ENCODE measurements around the gene NAPB. TPM values are rescaled to one million over a fixed set of nuclear protein-coding genes. Genes with fewer than 3 reads are reported as not detected.

NAPB gene
- total RNA-seq, 1 donor from 2014 or later: 8.9 TPM

DNA sequence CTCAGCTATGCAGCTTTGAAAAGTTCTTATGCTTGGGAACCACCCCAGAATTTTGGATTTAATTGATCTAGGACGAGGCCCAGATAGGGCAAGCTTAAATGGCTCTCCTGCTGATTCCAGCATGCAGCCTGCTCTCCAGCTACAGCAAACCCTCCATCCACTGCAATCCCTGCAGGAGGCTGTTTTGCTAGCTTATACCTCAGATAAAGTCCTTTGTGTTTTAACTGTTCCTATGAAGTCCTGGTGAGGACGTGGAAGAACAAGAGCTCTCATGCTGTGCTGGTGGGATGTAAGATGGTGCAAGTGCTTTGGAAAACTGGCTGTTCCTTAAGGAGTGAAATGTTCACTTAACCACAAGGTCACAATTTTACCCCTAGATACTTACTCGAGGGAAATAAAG lies 96.2 kb downstream of the NAPB start:
- no peaks in the 10 kb centered on the region for H3K9me3 ChIP-seq (ENCODE audit: control insufficient read depth in 3 of 3, low read length in 3 of 3)
- no peak overlapping the region for H3K4me3 ChIP-seq (ENCODE audit: low read length in 3 of 3)
- no peaks in the 10 kb centered on the region for H3K4me1 ChIP-seq (ENCODE audit: control insufficient read depth in 3 of 3, insufficient read depth in 3 of 3, low read length in 3 of 3)
- no peaks in the 10 kb centered on the region for H3K27me3 ChIP-seq (ENCODE audit: control insufficient read depth in 3 of 3, insufficient read depth in 3 of 3, low read length in 3 of 3)
- no peak overlapping the region for H3K9ac ChIP-seq (ENCODE audit: low read depth in 1 of 3, low read length in 3 of 3)
- no peaks in the 10 kb centered on the region for H3K36me3 ChIP-seq (ENCODE audit: control insufficient read depth in 3 of 3, insufficient read depth in 3 of 3, low read length in 3 of 3)
- H3K27ac ChIP-seq (ENCODE audit: low read depth, low read length): no peak overlapping the region

Small RNAs within 50 kb of the gene (small RNA-seq; reads per million reads assigned to genes)
- not detected for gene RF00019
- gene RNA5SP479: not detected

Other genes starting within 250 kb of the NAPB start
- 15.1 TPM for gene NXT1, start 70.7 kb downstream of the NAPB start, total RNA-seq
- gene GZF1, start 59.3 kb downstream of the NAPB start, total RNA-seq: 11.0 TPM
- gene CSTL1, start 18.2 kb upstream of the NAPB start, total RNA-seq: not detected
- not detected for gene CST11, start 31.4 kb upstream of the NAPB start, total RNA-seq
- not detected for gene CST8, start 69.6 kb upstream of the NAPB start, total RNA-seq
- not detected for gene CST9L, start 147.0 kb upstream of the NAPB start, total RNA-seq
- gene CST9, start 184.4 kb upstream of the NAPB start, total RNA-seq: not detected
- 50.1 TPM for gene CST3, start 216.5 kb upstream of the NAPB start, total RNA-seq

Measured in skeletal muscle tissue (tissue), 5 donors.